ENCODE measurements around the gene C4orf50.

C4orf50 gene

DNA sequence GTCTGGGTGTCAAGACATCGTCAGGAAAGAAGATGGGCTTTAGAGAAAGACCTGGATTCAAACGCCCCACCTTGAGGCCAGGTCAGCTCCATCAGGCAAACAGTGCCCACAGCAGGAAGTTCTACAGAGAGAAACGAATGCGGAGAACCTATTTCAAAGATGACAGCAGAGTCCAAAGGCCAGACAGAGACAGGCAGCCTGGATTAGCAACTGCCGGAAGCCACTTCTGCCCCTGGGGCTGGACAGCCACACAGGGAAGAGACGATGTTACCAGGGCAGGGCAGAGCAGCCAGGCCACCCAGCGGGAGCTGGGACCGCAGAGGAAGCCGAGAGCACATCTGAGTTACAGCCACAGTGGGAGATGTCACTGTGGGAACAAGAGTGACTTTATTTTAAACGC lies 1.2 kb downstream of the C4orf50 start:
- Histone ChIP-seq H3K9me3 (no peaks in the 10 kb centered on the region), H3K27me3 (peaks cover 0 to 30% of the 10 kb centered on the region in 2 donors)
- intact Hi-C loops (cut with DNase I; ENCODE audit: low total_unique reads) = no loop called here

DNA sequence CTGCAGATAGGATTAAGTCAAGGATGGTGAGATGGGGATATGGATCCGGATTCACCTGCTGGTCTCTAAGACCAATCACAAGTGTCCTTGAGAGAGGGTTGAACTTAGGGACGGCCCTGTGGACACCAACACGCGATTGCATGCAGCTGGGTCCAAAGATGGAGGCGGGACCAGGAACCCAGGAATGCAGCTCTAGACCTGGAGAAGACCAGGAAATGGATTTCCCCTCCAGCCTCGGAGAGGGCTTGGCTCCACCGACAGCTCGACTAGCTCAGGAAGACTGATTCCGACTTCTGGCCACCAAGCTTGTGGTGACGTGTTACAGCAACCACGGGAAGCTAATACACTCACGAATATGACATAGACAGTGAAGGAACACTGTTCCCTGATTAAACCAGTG lies 4.7 kb downstream of the C4orf50 start:
- no peak for DNase-seq
- Histone ChIP-seq H3K4me3 (no peak overlapping the region), H3K9me3 (no peaks in the 10 kb centered on the region), H3K36me3 (no peaks in the 10 kb centered on the region), H3K4me1 (peaks cover 0 to 5% (median 0%) of the 10 kb centered on the region in 4 donors), H3K27me3 (peaks cover 0 to 32% of the 10 kb centered on the region in 2 donors), H3K27ac (no peak overlapping the region)
- intact Hi-C loops (cut with DNase I; ENCODE audit: low total_unique reads) = no loop called here
- TF ChIP-seq, protein P1, sequence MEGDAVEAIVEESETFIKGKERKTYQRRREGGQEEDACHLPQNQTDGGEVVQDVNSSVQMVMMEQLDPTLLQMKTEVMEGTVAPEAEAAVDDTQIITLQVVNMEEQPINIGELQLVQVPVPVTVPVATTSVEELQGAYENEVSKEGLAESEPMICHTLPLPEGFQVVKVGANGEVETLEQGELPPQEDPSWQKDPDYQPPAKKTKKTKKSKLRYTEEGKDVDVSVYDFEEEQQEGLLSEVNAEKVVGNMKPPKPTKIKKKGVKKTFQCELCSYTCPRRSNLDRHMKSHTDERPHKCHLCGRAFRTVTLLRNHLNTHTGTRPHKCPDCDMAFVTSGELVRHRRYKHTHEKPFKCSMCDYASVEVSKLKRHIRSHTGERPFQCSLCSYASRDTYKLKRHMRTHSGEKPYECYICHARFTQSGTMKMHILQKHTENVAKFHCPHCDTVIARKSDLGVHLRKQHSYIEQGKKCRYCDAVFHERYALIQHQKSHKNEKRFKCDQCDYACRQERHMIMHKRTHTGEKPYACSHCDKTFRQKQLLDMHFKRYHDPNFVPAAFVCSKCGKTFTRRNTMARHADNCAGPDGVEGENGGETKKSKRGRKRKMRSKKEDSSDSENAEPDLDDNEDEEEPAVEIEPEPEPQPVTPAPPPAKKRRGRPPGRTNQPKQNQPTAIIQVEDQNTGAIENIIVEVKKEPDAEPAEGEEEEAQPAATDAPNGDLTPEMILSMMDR (IDR thresholded peaks at IDR 0.05) = no peak

More for the DNA sequence above, 1.2 kb downstream of the C4orf50 start:
- TF ChIP-seq, protein P1 (IDR thresholded peaks at IDR 0.05) = no peak
- no peak for DNase-seq
- Histone ChIP-seq H3K27ac (no peak overlapping the region), H3K4me3 (no peak overlapping the region), H3K4me1 (no peaks in the 10 kb centered on the region), H3K36me3 (no peaks in the 10 kb centered on the region)

DNA sequence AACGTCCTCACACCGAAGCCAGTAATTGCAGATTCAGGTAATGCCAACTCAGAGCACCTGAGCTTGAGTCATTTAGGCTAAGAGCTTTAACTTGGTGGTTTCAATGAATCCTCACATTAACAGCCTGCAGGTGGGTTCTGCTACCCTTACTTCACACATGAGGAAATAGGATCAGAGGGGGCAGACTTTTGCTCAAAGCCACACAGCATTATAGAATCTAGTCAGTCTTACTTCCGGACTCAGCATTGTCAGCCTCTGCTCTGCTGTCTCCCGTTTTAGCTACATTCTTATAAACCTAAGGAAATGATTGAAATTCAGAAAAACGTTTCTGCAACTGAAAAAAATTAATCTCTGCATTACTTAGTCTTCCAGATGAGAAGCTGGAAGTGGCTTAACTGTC lies 6.0 kb downstream of the C4orf50 start:
- Histone ChIP-seq H3K27ac (no peak overlapping the region), H3K4me1 (peaks cover 0 to 10% (median 0%) of the 10 kb centered on the region in 4 donors), H3K4me3 (no peak overlapping the region), H3K27me3 (peaks cover 0 to 33% of the 10 kb centered on the region in 2 donors), H3K9me3 (no peaks in the 10 kb centered on the region), H3K36me3 (no peaks in the 10 kb centered on the region)
- TF ChIP-seq, protein P1 (IDR thresholded peaks at IDR 0.05) = no peak
- DNase-seq = no peak
- intact Hi-C loops (cut with DNase I; ENCODE audit: low total_unique reads) = no loop called here

DNA sequence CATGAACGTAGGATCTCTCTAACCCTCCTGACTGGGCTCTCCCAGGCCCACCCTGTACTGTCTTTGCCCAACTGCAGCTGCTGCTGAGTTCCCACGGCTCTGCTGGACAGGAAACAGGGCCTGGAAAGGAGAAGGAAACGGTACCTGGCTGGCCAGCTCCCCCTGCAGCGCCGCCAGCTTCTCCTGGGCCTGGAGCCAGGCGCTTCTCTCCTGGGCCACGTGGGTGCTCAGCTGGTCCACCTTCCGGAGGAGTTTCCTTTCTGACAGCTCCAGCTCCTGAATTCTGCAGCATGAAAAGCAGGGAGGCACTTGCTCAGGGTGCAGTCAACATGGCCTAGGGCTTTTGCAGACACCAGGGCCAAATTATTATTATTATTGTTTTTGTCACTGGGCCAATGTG lies 6.5 kb downstream of the C4orf50 start:
- intact Hi-C loops (cut with DNase I; ENCODE audit: low total_unique reads) = no loop called here
- peaks cover 0 to 33% of the 10 kb centered on the region in 2 donors for H3K27me3 ChIP-seq
- H3K4me1 ChIP-seq = peaks cover 0 to 10% (median 0%) of the 10 kb centered on the region in 4 donors
- TF ChIP-seq, protein P1 (IDR thresholded peaks at IDR 0.05) = no peak
- DNase-seq = no peak
- no peak overlapping the region for H3K4me3 ChIP-seq
- no peaks in the 10 kb centered on the region for H3K36me3 ChIP-seq
- H3K27ac ChIP-seq = no peak overlapping the region
- H3K9me3 ChIP-seq = no peaks in the 10 kb centered on the region

DNA sequence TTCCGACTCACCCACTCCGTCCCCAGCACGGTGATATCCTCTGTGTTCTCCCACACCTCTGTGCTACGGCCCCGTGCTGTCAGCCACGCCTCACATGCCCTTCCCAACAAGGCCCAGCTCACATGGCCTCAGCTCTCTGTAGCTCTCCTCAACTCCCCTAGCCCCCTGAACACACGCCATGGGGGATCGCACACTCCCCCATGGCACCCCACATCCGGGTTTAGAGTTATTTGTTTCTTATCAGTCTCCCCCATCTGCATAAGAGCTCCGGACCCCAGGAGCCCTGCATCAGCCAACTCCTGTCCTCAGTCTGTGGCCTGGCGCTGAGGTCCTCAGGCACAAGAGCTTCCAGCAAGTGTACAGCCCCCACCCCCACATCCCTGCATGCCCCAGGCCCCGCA lies 7.0 kb downstream of the C4orf50 start:
- H3K4me3 ChIP-seq = no peak overlapping the region
- peaks cover 0 to 33% of the 10 kb centered on the region in 2 donors for H3K27me3 ChIP-seq
- peaks cover 0 to 10% (median 0%) of the 10 kb centered on the region in 4 donors for H3K4me1 ChIP-seq
- no peaks in the 10 kb centered on the region for H3K9me3 ChIP-seq
- no peaks in the 10 kb centered on the region for H3K36me3 ChIP-seq
- no peak for DNase-seq
- intact Hi-C loops (cut with DNase I; ENCODE audit: low total_unique reads) = no loop called here
- H3K27ac ChIP-seq = no peak overlapping the region
- TF ChIP-seq, protein P1 (IDR thresholded peaks at IDR 0.05) = no peak

DNA sequence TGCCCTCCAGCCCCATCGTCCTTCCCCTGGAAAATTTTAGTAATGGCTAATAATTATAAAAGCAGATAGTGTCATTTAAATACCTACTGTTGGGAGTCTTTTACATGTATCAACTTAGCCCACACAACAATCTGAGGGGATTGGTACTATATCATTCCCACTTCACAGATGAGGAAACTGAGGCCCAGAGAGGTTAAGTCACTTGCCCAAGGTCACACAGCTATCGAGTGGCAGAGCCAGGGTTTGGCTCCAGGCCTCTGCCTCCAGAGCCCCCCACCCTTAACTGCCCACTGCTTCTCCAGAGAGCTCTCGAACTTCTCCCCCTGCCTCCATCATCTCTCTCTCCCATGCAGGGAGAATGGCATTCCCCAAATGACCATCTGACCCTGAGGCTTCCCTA lies 7.4 kb downstream of the C4orf50 start:
- no peak for DNase-seq
- Histone ChIP-seq H3K4me1 (peaks cover 0 to 10% (median 0%) of the 10 kb centered on the region in 4 donors), H3K9me3 (no peaks in the 10 kb centered on the region), H3K27ac (no peak overlapping the region), H3K36me3 (no peaks in the 10 kb centered on the region), H3K4me3 (no peak overlapping the region), H3K27me3 (peaks cover 0 to 33% of the 10 kb centered on the region in 2 donors)
- TF ChIP-seq, protein P1 (IDR thresholded peaks at IDR 0.05) = no peak
- intact Hi-C loops (cut with DNase I; ENCODE audit: low total_unique reads) = no loop called here
